Hematopoietic multipotent progenitor cell treated with erythropoietin and hydrocortisone succinate and interleukin-3 and kit ligand, for 4 days (in vitro differentiated cells): ENCODE results near the gene SETBP1.

ENCODE experiments used
- DNase-seq: peaks from one replicate; pipeline ENCODE4 v3.0.0-alpha.2; 2015

The SETBP1 gene

DNA sequence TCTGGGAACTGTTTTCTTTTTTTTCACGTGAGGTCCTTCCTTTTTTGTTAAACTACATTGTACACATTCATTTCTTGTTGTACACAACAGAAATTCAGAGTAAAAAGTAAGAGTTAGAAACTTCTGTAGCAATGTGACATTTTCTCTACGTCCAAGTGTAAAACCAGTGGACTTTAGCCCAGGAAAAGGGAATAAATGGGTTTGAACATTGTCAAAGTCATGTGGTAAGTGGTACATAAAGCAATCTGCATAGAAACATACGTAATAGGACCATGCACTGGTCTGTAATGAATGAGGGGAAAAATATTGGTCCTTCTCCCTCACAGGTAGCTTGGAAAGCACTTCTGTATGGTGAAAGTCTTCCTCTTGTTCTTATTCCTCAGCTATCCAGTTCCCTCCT, 421.4 kb downstream of the SETBP1 start:
- no peak for DNase-seq

DNA sequence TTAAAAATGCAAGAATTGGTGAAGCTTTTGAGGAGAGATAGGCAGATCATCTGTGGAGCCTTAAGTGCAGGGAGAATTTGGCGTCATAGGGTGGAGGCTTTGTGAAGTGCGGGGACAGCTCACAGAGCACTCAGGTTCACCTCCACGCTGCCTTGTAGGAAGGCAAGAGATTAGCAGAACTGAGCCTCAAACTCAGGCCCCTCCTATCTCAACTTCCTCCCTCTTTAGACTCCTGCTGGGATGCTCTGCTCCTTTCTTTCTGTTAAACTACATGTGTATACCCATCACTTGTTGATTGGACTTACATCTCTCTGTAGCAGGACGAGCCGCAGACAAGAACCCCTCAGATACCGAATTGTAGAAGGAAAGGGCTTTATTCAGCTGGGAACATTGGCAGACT, 422.2 kb downstream of the SETBP1 start:
- no peak for DNase-seq

DNA sequence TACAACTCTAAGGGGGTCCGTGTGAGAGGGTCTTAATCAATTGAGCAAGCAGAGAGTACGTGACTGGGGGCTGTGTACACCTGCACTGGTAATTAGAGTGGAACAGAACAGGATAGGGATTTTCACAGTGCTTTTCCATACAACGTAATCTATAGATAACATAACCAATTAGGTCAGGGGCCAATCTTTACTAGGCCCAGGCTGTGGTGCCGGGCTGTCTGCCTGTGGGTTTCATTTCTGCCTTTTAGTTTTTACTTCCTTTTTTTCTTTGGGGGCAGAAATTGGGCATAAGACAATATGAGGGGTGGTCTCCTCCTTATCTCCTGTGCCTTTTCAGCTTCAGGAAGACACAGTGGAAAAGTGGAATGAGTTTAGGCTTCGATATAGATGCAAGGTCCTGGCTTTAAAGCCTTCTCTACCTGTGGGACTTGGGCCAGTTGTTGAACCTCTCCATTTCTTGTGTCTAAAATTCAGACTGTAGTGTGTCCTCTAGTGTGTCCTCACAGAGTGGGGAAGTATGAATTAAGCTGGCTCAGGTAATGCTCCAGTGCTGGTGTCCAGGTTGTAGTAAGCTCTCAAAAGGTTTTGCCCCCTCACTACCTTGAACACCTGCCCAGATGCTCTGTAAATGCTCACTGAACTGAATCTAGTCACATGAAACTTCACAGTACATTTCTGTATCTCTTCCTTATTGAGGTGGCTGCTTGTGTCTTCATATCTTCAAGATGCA, 422.8 kb downstream of the SETBP1 start:
- peak; percentile 57 for DNase-seq

DNA sequence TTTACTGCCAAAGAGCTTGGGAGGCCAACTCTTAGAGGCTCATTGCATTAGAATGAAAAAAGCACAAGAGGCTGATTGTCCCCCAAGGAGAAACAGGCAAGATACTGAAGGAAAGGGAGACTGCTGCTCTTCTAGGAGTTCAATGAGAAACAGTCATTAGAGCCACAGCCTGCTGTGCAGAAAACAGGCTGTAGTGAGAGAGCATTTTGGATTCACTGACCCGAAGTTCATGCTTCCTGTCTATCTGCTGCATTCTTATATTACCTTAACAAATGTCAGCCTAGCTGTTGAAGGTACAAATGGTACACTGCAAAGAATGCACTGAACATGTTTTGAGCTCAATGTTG, 423.3 kb downstream of the SETBP1 start:
- no peak for DNase-seq

DNA sequence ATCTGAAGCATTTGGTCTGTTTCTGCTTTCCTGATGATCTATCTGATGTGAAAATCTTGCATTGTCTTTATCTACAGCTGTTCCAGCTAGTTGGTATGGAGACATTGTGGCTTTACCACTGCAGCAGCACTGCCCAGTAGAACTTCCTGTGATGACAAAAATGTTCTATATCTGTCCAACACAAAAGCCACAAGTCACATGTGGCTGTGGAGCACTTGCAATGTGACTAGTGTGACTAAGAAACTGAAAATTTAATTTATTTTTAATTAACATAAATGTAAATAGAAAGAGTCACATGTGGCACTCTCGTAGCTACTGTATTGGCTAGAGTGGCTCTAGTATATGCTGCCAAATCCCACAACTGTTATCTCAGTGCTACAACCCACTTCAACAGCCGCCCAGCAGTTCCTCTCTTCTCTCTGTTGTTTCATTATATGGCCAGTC, 425.7 kb downstream of the SETBP1 start:
- peak; percentile 96 for DNase-seq

DNA sequence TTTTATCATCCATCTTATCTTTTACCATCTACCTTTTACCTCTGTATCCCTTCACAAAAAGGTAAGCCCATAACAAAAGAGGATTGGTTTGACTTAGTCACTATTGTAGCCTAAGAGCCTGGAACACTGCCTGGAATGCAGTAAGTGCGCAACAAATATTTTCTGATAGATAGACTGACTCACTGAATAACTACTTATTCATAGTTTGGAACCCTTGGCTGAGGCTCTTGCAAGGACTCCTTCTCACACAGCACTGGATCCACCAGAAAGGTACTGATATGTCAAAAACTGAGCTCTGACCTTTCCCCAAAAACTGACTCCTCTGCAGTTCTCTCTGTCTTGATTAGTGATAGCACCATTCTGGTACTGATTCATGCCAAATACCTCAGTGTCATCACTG, 426.7 kb downstream of the SETBP1 start:
- no peak for DNase-seq

DNA sequence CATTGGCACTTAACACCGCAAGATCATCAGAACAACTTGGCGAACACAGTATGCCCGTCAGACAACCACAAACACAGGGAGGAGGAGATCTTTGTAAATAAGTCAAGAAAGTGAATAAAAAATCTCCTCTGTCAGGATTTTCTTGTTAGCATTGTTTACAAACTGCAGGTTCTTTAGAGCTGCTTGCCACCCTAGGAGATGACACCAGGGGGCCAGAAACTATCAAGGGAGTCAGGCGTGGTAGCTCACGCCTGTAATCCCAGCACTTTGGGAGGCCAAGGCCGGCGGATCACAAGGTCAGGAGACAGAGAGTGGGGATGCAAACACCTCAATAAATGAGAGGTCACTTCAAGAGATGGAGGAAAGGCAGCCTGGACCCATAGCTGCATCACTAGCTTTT, 428.1 kb downstream of the SETBP1 start:
- no peak for DNase-seq

DNA sequence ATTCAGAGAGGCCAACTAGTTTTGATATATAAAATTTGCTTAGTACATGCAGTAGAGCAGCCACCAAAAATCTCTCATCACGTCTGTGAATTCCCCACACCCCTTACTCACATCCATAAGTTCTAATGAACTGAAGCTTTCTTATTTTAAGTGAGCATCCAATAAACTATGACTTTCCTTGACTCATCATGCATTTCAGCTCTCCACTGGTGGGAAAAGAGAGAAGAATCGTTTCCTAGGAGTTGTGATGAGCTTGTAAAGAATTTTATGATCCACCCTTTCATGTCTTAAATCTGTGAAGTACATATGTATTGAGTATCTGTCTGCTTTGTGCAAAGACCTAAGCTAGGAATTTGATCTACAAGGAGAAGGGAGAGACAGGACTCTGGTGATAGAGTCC, 428.6 kb downstream of the SETBP1 start:
- DNase-seq, result no peak

DNA sequence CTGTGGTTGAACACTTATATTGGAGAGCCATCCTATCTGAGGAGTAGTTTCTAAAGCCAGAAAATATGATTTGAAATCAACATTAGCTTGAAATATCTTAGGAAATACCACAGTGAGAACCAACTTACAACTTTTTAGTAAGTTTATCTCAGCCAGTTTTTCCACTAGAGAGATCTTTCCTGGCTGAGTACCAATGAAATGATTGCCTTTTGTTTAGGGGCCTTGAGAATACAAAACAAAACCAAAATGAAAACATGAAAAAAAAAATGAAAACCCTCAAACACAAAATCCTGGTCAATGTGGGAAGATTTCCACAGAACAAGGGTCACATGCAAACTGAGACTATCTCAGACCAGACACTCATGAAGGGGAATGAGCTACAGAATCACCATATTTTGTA, 429.0 kb downstream of the SETBP1 start:
- no peak for DNase-seq

DNA sequence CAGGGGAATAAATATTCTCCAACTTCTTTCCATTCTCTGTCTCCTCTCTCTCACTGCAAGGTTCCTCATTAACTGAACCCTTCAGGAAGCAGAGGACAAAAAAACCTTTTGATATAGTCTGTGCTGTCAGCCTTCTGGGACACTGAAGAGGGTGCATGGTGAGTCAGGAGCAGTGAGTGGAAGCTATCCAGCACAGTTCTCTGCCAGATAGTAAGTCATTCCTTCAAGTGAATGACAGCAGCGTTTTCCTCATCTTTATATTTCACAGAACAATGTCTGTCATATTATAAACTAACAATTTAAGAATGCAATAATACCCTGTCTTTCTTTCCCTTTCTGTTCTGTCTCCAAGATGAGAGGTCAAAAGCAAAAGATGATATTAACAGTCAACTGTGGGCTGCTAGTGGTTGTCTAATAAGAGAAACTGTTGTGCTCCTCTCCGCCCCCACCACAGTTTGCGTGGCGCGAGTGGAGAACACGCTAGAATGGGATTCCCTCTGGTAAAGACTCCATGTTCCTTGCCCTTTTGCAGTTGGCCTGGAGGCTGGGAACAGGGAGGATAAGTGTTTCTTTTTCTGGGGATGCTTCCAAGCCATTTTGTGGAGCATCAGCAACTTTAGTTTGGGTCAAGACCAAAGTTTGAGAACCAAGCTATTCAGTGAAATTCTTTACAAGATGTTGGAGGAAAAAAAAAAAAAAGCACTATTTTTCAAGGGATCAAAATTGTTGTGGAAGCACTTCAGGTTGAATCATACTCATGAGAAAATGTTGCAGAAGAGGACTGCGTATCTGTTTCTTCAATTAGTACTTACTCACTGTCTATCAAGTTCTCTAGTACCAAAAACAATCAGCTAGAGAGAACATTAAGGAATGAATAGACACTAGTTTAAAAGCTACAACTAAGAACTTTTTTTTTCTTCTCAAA, 430.2 kb downstream of the SETBP1 start:
- DNase-seq, result no peak

DNA sequence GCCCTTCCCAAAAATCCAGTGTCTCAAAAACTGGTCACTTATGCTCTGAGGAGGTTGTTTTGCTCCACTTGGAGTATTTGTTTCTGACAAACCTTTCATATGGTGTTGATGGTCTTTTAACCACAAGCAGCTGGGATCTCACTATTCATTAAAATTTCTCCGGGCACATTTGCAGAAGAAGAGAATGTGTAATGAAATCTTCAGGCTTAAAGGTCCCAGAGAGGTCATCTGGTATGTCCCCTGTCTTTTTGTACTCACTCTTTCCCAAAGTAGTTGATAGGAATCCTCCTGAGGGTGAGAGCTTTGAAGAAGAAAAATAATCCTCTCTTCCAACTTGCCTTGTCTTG, 430.8 kb downstream of the SETBP1 start:
- no peak for DNase-seq

DNA sequence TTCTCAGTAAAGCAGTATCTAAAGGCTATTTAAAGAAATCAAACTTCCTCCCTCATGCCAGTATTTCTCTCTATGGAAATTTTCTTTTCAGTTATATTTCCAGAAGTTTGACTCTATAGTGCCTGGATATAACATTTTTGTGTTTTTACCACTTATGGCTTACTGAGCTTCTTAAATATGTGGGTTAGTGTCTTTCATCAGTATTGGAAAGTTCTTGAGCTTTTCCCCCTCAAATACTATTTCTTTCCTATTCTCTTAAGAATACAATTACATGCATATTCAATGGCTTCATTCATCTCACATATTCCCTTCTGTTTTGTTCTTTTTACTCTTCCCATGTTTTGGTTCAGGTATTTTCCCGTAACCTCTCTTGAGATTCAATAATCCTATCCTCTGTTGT, 432.0 kb downstream of the SETBP1 start:
- DNase-seq, result no peak

DNA sequence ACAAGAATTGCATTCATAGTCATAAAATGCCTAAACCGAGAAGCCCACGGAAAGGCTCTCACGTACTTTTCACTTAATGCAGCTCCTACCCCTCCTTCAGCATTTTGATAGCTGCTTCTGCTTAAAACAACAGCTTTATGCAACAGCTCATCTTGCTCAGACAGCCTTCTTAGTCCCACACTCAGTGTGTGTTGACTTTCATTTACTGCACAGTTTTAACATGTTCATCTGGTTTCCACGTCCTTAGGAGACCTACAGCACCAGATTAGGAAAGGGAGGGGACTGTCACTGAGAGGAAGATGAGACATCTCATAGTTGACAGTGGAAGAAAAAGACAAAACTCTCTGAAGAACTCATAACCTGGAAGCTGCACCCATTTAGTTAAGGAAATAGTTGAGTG, 435.4 kb downstream of the SETBP1 start:
- no peak for DNase-seq
